Ramos (cell line): ENCODE measurements around the gene UNC13A.
"Not testable (repeated sequence)": the region's sequence is repeated elsewhere in the genome, so short reads cannot be mapped to it uniquely, and the experiment has no call there.

Experiments
- in situ Hi-C: fragments of 300-500 bp; cut with MboI; formaldehyde crosslinking; loops from one replicate; pipeline ENCODE4 v1.14.3; 2022; ENCODE audit warnings: low sequenced_read_pairs; ENCODE audit not compliant: unreplicated experiment

Gene UNC13A

DNA sequence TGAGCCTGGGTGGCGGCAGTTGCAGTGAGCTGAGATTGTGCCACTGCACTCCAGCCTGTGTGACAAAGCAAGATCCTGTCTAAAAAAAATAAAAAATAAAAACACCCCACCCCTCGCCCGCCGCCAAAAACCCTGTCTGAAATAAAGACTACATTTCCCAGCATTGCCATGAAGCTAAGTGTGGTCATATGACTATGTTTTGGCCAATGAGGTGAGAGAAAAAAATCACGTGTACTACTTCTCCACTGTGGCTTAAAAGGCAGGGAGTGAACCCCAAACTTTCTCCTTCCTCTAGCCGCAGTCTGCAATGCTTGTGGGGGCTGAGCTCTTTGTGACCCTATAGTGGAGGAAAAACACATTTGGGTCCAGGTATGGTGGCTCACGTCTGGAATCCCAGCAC, 77.8 kb downstream of the UNC13A start:
- in situ Hi-C loops: no loop called here

DNA sequence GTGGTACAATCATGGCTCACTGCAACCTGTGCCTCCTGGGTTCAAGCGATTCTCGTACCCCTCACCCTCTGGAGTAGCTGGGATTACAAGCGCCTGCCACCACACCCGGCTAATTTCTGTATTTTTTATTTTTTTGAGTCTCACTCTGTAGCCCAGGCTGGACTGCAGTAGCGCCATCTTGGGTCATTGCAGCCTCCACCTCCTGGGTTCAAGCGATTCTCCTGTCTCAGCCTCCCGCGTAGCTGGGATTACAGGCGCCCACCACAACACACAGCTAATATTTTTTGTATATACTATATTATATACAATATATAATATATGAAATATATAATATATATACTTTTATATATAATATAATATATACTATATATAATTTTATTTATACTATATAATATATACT, 80.2 kb downstream of the UNC13A start:
- in situ Hi-C loops: no loop called here

DNA sequence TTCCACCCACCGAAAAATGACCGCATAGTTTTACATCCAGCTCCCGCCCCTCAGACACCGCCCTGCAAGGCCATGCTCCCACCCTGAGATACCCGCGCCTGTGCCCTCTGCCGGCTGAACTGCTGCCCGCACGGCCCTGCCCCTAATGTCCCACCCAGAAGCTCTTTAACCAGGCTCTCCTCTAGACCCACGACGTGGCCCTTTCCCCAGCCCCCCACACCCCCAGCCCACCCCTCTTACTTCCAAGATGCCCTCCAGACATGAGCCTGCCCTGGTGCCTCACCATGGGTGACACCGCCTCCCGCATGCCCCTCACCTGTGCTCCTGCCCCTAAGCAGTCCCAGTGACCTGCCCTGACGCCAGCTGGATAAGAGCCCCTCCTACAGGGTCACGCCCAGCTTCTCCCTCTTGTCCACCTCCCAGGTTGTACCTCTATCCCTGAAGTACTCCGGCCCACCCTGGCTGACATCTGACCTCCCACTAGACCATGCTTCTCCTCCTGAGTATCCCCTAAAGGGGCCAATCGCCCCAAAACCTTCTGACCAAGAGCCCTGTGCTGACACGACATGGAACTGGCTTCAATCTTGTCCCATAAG, 81.5 kb downstream of the UNC13A start:
- in situ Hi-C loops: no loop called here

DNA sequence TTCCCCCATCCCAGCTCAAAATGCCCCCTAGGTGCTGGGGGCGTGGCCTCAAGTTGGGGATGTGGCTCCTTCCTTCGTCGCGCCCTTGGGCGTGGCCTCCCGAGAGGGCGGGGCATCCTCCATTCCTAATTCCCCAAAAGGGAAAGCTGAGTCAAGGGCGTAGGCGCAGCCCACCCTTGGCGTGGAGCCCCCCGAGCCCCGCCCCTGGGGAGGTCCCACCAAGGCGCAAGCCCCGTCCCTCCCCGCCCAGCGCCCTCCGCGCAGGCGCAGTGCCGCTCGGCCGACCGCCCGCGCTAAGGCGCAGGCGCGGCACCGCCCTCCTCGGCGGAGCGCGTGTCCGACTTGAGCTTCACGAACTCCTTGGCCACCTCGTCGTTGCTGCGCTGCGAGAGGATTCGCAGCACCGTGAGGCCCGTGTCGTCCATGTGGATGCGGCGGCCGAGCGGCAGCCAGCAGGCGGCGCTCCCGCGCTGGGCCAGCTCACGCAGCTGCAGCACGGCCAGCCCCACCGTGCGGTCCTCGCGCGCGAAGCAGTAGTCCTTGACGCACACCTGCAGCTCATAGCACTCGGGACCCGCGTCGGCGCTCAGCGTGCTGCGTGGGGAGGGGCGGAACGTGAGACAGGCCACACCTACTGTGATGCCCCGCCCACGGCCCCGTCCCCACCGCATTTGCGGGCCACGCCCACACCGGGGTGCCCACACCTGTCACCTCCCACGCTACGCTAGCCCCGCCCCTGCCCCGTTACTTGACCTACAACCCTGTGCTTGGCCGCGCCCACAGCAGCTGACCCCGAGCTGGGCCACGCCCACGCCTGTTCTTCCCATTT, 82.2 kb downstream of the UNC13A start:
- in situ Hi-C loops: no loop called here

DNA sequence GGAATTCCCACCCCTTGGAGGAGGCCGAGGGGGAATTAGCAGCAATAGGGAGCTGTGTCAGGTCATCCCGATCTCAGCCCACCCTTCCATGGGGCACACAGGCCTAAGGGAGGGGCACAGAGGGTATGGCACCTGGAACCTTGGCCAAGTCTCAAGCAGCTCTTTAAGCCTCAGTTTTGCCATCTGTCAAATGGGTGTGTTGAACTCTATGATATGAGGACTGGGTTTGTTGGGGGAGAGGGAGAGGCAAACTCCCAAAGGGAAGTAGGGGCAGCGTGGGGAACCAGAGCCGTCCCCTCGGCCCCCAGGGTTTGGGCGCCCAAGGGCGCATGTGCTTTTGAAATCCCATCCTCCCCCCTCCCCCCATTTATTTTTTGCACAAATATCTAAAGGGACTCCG, 83.0 kb downstream of the UNC13A start:
- in situ Hi-C loops: no loop called here

DNA sequence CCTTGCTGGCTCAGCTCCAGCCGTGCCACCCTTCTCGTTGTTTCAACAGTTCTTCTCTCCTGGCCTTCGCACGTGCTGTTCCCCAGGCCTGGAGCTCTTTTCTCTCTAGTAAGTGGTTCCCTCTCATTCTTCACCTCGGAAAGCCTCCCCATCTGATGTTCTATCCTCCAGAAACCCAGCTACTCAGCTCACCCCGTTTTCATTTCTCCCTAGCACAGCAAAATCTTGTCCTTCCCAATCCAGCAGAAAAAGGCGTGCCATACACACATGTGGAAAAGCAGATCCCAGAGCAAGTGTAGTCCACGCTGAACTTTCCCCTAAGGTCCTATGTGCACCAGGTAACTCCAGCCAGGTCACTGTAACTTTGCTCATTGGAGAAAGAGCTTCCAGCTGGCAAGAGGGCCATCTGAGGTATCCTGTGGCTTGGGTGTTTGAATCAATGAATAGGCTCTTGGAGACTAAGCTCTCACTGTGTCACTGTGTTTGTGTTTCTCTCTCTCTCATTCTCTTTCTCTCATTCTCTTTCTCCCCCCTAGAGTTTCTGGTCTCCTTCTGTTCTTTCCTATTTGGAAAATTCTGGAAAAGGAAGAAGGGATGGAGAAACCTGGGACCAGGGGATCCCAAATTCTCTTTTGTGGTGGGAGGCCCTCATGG, 83.7 kb downstream of the UNC13A start:
- in situ Hi-C loops: no loop called here

DNA sequence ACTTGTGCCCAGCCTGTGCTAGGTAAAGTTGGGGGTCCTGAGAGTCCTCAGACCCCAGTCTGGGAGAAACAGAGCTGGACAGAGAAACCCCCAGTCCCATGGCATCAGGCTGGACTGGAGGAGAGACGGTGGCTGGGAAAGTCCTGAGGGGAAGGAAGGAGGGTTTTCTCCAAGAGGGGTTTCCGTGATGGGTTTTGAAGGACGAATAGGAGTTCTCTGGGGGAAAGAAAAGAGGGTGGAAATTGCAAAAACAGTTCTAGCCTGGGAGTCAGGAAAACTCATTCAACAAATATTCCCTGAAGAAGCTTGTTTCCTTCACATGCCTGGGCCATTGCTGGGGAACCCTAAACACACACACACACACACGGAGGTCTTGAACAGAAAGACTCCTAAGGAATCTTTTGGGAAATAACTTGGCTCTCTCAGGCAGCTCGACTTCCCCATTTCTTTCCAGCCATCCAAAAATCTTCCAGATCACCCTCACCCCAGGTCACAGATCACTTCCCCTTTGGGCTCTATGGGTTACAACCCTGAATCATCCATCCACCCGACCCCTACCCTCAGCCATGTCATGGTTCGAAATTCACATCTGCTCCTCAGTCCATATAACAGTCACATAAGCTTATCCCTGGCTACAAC, 85.2 kb downstream of the UNC13A start:
- in situ Hi-C loops: no loop called here

DNA sequence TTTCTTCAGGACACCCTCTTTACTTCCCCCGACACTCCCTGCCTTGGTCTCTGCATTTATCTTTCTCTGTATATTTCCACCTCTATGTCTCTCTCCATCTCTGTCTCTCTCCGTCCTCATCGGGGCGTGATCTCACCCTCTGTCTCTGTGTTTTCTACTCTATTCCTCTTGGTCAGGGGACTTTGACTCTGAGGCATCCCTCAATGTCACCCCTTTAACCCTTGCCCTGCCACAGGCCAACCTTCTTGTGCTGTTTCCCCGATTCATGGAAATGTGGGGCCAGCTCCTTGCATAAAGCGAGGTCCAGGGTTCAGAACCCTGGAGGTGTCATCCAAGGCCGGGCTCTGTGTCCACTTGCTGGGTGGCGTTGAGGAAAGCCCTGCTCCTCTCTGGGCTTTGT, 85.9 kb downstream of the UNC13A start:
- in situ Hi-C loops: no loop called here

DNA sequence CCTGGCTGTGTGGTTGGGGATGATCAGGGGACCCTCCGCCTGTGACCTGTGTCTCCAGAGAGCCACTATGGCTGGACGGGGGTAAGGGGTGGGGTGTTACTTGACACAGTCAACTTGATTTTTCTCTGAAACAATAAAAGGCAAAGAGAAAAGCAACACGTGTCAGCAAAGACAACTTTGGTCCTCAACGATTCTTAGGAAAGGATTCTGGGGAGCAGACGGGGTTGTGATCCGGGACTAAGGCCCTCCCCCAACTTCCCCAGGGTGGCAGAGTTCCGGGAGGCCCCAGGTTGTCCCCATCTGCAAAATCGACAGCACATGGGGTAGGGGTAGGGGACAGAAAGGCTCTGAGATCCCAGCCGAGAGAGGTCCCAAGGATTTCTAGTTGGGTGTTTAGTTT, 86.5 kb downstream of the UNC13A start:
- in situ Hi-C loops: no loop called here

DNA sequence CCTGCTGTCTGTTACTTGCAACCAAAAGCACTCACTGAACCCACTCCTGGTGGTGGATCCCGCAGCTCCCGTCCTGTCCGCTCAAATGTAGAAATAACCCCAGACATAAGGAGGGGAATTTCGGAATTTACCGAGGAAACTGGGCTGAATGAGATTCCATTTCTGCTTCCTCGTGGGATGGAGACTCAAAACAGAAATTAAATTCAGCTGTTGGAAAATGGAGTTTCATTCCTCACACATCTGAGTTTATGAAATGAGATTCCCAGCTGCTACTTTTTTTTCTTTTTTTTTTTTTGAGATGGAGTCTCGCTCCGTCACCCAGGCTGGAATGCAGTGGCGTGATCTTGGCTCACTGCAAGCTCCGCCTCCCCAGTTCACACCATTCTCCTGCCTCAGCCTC, 88.4 kb downstream of the UNC13A start:
- in situ Hi-C loops: no loop called here

DNA sequence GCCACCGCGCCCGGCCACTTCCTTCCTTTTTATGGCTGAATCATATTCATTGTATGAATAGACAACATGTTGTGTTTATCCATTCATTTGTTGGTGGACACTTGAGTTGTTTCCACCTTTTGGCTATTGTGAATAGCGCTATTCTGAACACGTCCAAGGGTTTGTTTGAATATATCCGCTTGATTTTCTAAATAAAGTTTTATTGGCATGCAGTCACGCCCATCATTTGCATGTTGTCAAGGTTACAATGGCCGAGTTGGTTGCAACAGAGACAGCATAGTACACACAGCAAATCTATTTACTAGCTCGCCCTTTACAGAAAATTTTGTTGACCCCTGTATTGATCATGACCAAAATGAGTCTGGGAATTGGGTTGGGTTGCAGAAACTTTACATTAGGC, 89.2 kb downstream of the UNC13A start:
- in situ Hi-C loops: no loop called here

DNA sequence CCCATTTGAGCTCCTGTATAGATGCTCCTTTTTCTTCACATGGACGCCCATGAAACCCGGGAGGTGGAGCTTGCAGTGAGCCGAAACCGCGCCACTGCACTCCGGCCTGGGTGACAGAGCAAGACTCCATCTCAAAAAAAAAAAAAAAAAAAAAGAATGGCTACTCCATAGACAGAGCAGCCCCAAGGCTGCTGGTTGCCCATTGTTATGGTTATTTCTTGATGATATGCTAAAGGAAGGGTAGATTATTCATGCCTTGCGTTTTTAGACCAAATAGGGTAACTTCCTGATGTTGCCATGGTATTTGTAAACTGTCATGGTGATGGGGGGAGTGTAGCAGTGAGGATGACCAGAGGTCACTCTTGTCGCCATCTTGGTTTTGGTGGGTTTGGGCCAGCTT, 90.1 kb downstream of the UNC13A start:
- in situ Hi-C loops: not testable (repeated sequence)

DNA sequence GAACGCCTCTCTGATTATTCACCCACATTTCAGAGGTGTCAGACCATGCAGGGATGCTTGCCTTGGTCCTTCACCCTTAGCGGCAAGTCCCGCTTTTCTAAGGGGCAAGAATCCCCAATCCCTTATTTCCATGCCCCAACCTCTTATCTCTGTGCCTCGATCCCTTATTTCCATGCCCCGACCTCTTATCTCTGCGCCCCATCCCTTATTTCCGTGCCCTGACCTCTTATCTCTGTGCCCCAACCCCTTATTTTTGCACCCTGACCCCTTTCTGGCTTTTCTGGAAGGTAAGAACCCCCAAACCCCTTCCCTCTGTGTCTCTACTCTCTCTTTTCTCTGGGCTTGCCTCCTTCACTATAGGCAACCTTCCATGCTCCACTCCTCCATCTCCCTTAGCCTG, 93.9 kb downstream of the UNC13A start:
- in situ Hi-C loops: not testable (repeated sequence)

DNA sequence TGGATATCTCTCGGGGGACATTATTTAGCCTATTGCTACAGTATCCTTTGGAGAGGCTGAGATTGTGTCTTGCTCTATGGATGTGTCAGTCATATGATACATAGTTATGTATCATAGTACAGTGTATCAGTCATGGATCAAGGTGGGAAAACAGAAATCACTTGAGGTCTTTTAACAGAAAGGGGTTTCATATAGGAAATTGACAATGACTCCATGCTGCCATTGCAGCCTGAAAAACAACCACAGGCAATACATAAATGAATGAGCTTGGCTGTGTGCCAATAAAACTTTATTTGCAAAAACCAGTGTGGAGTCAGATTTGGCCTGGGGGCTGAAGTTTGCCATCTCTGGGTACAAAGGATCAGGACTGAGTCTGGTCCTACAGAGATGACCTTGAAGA, 97.3 kb downstream of the UNC13A start:
- in situ Hi-C loops: no loop called here

DNA sequence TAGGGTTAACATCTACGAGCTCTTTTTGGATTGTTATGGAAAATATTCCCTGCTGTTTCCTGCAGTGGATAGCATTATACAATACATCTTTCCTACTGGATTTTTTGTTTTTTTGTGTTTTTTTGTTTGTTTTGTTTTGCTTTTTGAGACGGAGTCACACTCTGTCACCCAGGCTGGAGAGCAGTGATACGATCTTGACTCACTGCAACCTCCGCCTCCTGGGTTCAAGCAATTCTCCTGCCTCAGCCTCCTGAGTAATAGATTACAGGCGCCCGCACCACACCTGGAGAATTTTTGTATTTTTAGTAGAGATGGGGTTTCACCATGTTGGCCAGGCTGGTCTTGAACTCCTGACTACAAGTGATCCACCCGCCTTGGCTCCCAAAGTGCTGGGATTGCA, 102.8 kb downstream of the UNC13A start:
- in situ Hi-C loops: not testable (repeated sequence)

DNA sequence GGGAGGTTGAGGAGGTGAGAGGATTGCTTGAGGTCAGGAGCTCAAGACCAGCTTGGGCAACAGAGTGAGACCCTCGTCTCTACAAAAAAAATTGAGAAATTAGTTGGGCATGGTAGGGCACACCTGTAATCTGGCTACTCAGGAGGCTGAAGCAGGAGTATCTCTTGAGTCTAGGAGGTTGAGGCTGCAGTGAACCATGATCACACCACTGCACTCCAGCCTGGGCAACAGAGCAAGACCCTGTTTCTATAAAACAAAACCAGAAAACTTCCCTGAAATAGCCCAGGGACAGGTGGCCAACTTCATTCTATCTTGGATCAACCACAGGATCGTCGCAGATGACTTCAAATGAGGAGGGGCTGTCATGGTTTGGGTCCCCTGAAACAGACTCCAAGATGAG, 104.0 kb downstream of the UNC13A start:
- in situ Hi-C loops: no loop called here

DNA sequence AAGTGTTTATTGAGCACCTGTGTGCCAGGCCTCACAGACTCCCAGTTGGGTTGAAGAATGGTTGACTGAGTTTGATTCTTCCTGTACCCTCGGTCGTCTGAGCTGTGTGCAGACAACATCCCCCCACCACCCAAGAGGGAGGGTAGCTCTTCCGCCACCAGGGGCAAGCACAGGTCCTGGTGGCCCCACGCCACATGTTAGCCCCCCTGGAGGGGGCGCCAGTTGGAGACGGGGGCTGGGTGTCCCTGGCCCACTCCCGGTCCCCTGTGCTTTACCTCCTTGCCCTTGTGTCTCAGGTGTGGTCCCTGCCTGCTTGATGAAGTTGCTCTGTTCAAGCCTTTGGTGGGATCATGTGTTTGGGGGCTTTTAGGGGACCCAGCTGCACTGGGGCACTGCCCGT, 105.5 kb downstream of the UNC13A start:
- in situ Hi-C loops: no loop called here

DNA sequence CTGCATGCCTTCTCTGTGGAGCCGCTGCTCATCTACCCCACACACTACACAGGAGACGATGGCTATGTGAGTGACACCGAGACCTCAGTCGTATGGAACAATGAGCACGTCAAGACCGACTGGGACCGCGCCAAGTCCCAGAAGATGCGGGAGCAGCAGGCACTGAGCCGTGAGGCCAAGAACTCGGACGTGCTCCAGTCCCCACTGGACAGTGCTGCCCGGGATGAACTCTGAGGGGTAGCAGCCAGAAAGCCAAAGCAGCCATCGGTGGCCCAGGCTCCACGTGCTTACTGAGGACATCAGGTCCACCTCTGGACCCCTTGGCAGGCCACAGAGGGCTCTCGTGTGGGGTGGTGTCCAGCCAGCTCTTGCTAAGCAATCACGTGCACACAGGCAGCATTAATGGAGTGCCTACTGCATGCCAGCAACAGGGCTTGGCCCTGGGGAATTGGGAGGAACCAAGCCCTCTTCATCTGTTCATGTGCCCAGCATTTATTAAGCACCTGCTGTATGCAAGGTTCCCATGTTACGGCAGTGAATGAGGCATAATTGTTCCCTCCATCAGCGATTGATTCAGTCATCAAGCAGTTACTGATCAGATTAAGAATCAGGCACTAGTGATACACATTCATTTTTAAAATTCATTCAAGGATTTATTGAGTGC, 106.8 kb downstream of the UNC13A start:
- in situ Hi-C loops: no loop called here

DNA sequence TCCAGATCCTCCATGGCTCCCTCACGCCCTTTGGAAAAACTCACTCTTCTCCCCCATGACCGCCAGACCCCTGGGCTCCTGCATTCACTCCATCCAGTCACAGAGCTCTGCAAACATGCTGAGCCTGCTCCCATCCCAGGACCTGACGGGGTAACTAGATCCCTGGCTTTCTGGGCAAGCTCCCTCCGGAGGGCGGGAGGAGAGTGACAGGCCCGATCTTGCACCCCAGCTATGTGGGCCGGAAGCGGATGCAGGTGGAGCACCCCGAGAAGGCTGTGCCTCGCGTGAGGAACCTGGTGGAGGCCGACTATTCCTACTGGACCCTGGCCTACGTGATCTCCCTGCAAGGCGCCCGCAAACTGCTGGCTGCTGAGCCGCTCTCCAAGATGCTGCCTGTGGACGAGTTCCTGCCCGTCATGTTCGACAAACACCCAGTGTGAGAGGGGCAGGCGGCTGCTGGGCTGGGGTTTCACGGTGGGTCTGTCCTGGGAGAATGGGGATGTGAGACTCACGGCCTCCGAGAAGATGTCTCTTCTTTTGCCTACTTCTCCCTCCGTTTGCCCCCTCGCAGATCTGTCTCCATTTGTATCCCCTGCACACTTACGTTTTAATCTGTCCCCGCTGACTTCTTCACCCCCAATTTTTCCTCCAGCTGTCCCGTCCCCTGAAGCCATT, 107.5 kb downstream of the UNC13A start:
- in situ Hi-C loops: no loop called here

DNA sequence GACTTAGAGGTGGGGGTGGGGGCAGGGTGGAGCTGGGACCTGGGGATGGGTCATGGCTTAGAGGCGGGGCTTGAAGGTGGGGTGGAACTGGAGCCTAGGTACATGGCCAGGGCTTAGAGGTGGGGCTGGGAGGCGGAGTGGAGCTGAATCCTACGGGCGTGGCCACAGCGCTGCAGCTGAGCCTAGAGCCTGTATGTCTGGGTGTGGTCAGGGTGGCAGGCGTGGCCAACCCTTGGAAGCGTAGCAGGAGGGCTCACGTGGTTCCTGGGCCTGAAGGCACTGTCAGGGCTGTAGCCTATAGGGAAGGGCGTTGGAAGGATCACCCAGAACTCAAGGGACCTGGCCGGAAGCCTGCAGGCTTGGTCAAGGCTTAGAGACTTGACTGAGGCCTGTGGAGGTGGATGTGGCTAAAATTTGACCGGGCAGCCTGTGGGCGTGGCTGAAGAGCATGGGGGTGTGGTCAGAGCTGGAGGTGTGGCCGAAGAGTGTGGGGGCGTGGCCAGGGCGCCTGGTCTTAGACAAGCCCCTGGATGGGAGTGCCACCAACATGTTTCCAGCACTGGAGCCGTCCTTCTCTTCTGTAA, 108.4 kb downstream of the UNC13A start:
- in situ Hi-C loops: no loop called here
